Lung (tissue), 12 donors: ENCODE results near the gene PGBD1. TPM values are rescaled to one million over a fixed set of nuclear protein-coding genes. Genes with fewer than 3 reads are reported as not detected.
"Not testable (repeated sequence)": the region's sequence is repeated elsewhere in the genome, so short reads cannot be mapped to it uniquely, and the experiment has no call there.

Source experiments
- ATAC-seq: fragments of 200-7000 bp; cut with Tn5 transposase; one replicate; pipeline ENCODE4 v1.9.1; 2020; ENCODE audit warnings: moderate number of reproducible peaks; ENCODE audit not compliant: insufficient read depth, low FRiP score
- DNase-seq, 3 donors: peaks; one replicate each; pipeline ENCODE4 v3.0.0-alpha.2; 2013 to 2017
- H3K27ac ChIP-seq, 2 donors: one replicate each; pipeline ENCODE4 v1.5.1; 2013; ENCODE audit warnings: mild to moderate bottlenecking in 2 of 2, moderate library complexity in 2 of 2, control low read depth in 1 of 2, inconsistent platforms in 1 of 2, low read depth in 1 of 2, low read length in 1 of 2
- H3K27me3 ChIP-seq, 3 donors: one replicate each; pipeline ENCODE4 v1.5.1; 2013; ENCODE audit warnings: low read length in 2 of 3; ENCODE audit not compliant: control insufficient read depth in 3 of 3, insufficient read depth in 3 of 3
- H3K36me3 ChIP-seq, 4 donors: one replicate each; pipeline ENCODE4 v1.5.1; 2013; ENCODE audit warnings: low read length in 4 of 4, mild to moderate bottlenecking in 1 of 4, moderate library complexity in 1 of 4; ENCODE audit not compliant: control insufficient read depth in 4 of 4, insufficient read depth in 4 of 4
- H3K4me1 ChIP-seq, 5 donors: one replicate each; pipeline ENCODE4 v1.5.1; 2013; ENCODE audit warnings: low read length in 5 of 5, mild to moderate bottlenecking in 2 of 5, moderate library complexity in 1 of 5; ENCODE audit not compliant: control insufficient read depth in 5 of 5, insufficient read depth in 5 of 5
- H3K4me3 ChIP-seq: one replicate; pipeline ENCODE4 v1.5.1; 2013; ENCODE audit warnings: mild to moderate bottlenecking, control low read depth, moderate library complexity
- H3K9ac ChIP-seq, 2 donors: one replicate each; pipeline ENCODE4 v1.5.1; 2013; ENCODE audit warnings: low read length in 2 of 2, control low read depth in 1 of 2; ENCODE audit not compliant: insufficient read depth in 1 of 2
- H3K9me3 ChIP-seq, 4 donors: one replicate each; pipeline ENCODE4 v1.5.1; 2013; ENCODE audit warnings: low read length in 3 of 4, mild to moderate bottlenecking in 1 of 4, moderate library complexity in 1 of 4; ENCODE audit not compliant: control insufficient read depth in 4 of 4, insufficient read depth in 3 of 4
- WGBS, 2 donors: extraction: QIAGEN DNeasy Blood & Tissue Kit; methylation state at CpG; one replicate each; pipeline ENCODE4 v1.1.7; 2013; 5-methylcytosine and 5-hydroxymethylcytosine counted together
- polyA plus RNA-seq, 2 donors: library from polyadenylated mRNA; stranded (reverse); fragments of 200-250 nt; gene quantifications; one replicate each; pipeline ENCODE4 v1.2.1, GENCODE V29; 2013
- total RNA-seq, 2 donors: library from RNA; depleted of rRNA in 1 of 2; stranded (reverse); fragments of >200 nt in 1 of 2; gene quantifications; one replicate each; pipeline ENCODE4 v1.2.1, GENCODE V29; 2014 to 2021
- TF ChIP-seq, protein P1 (sequence below): IDR thresholded peaks from 2 replicates; pipeline ENCODE4 v1.5.1; 2012; ENCODE audit warnings: mild to moderate bottlenecking; ENCODE audit errors: control extremely low read depth, extremely low read depth
- donor health status: control.
- donor health status: control.
- donor health status: Bipolar disorder and iron deficiency.
- donor health status: healthy.
- donor health status: DM: yes; HTN: yes; CAD: no.

Gene PGBD1
- total and polyA plus RNA-seq, 4 donors = 1.8 to 5.8 (median 3.1) TPM

GRCh38 chr6:28295326-28295725, 14.0 kb downstream of the PGBD1 start:
- H3K36me3 ChIP-seq = peaks cover 2 to 10% (median 8%) of the 10 kb centered on the region in 4 donors
- ATAC-seq (no peak), DNase-seq (no peak)
- TF ChIP-seq, protein P1, sequence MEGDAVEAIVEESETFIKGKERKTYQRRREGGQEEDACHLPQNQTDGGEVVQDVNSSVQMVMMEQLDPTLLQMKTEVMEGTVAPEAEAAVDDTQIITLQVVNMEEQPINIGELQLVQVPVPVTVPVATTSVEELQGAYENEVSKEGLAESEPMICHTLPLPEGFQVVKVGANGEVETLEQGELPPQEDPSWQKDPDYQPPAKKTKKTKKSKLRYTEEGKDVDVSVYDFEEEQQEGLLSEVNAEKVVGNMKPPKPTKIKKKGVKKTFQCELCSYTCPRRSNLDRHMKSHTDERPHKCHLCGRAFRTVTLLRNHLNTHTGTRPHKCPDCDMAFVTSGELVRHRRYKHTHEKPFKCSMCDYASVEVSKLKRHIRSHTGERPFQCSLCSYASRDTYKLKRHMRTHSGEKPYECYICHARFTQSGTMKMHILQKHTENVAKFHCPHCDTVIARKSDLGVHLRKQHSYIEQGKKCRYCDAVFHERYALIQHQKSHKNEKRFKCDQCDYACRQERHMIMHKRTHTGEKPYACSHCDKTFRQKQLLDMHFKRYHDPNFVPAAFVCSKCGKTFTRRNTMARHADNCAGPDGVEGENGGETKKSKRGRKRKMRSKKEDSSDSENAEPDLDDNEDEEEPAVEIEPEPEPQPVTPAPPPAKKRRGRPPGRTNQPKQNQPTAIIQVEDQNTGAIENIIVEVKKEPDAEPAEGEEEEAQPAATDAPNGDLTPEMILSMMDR = no peak
- H3K9me3 ChIP-seq = no peaks in the 10 kb centered on the region
- 95 to 97% methylated on average over 5 of the region's 5 CpGs for WGBS, 2 donors
- no peaks in the 10 kb centered on the region for H3K27me3 ChIP-seq
- H3K9ac ChIP-seq = no peak overlapping the region
- H3K4me3 ChIP-seq = no peak overlapping the region
- H3K4me1 ChIP-seq = no peaks in the 10 kb centered on the region
- no peak overlapping the region for H3K27ac ChIP-seq

DNA sequence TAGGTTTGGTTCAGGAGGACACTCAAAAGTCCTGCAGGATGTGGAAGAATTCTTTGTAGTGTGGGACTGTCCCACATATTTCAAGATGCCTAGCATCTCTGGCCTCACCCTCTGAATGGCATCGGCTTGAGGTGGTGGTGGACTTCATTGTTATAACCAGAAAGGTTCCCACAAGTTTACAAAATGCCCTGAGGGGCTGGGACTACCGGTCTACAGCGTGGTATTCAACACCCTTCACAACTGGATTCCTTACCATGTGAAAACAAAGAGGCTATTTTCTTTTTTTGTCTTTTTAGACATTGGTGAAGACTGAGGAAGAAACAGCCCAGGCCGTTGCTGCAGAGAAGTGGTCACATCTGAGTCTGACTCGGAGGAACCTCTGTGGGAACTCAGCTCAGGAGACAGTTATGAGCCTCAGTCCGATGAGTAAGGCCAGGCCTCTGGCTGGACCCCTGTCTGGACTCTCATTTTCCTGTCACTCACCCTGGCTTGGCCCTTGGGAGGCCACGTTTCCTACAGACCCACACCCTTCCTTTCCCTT, 15.2 kb downstream of the PGBD1 start:
- TF ChIP-seq, protein P1 = no peak
- Histone ChIP-seq H3K27ac (no peak overlapping the region), H3K9ac (no peak overlapping the region), H3K4me3 (no peak overlapping the region), H3K27me3 (no peaks in the 10 kb centered on the region), H3K4me1 (no peaks in the 10 kb centered on the region), H3K36me3 (peaks cover 2 to 19% (median 11%) of the 10 kb centered on the region in 4 donors), H3K9me3 (no peaks in the 10 kb centered on the region)
- ATAC-seq (no peak), DNase-seq (no peak)
- WGBS, 2 donors = 91 to 95% methylated on average over 7 of the region's 7 CpGs

DNA sequence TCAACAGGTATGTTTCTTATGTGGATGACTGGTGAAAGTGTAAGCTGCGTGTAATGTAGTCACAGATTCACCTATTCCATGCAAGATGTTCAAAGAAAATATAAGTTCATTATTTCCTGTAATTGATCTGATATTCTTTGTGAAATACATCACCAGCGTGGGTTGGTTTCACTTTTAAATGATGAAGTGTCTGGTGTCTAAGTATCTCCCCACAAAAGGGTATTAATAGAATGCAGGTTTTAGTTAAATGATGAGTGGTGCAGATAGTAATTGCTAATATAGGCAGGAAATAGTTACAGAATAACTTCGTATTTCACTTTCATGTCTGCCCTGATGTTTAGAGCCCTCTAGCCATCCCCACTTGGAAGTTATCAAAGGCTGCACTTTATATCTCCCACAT, 22.2 kb downstream of the PGBD1 start:
- WGBS, 2 donors = 83 to 89% methylated on average over 3 of the region's 3 CpGs
- Histone ChIP-seq H3K27me3 (no peaks in the 10 kb centered on the region), H3K4me3 (no peak overlapping the region), H3K36me3 (peaks cover 1 to 14% (median 5%) of the 10 kb centered on the region in 4 donors), H3K27ac (no peak overlapping the region), H3K9ac (no peak overlapping the region), H3K4me1 (no peaks in the 10 kb centered on the region), H3K9me3 (no peaks in the 10 kb centered on the region)
- ATAC-seq (no peak), DNase-seq (no peak)
- TF ChIP-seq, protein P1 = no peak

DNA sequence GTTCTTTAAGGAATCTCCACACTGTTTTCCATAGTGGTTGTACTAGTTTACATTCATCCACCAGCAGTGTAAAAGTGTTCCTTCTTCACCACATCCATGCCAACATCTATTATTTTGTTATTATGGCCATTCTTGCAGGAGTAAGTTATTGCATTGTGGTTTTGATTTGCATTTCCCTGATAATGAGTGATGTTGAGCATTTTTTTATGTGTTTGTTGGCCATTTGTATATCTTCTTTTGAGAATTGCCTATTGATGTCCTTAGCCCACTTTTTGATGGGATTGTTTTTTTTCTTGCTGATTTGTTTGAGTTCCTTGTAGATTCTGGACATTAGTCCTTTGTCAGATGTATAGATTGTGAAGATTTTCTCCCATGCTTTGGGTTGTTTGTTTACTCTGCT, 25.0 kb downstream of the PGBD1 start:
- not testable (repeated sequence) for H3K27ac ChIP-seq, H3K4me3 ChIP-seq, H3K9me3 ChIP-seq, H3K9ac ChIP-seq, ATAC-seq, H3K27me3 ChIP-seq, DNase-seq, H3K4me1 ChIP-seq, H3K36me3 ChIP-seq
